ENCODE data around the gene ZEB1. TPM values are rescaled to one million over a fixed set of nuclear protein-coding genes. Genes with fewer than 3 reads are reported as not detected.
A peak's percentile ranks its signal among the peaks of the same experiment; 100 is the strongest.

The ZEB1 gene
- total and polyA plus RNA-seq, 10 of the 15 experiments (the other 5 are each of a cell fraction or from before 2014, with no cell fraction given) = 10.4 to 35.6 (median 24.5) TPM

- TF ChIP-seq E4F1 (IDR thresholded peaks at IDR 0.05; ENCODE audit: borderline replicate concordance, partially characterized antibody) (no peak), EP300 (IDR thresholded peaks at IDR 0.05; ENCODE audit: borderline replicate concordance in 1 of 2, control insufficient read depth in 1 of 2, low read depth in 2 of 2, low read length in 2 of 2) (peak; percentile 85 to 96), ZNF622 (IDR thresholded peaks at IDR 0.05) (no peak), GABPA (IDR thresholded peaks at IDR 0.05; ENCODE audit: low read depth) (no peak), LARP7 (IDR thresholded peaks at IDR 0.05) (peak; percentile 56), EZH2 (IDR thresholded peaks at IDR 0.05; ENCODE audit: borderline replicate concordance, control insufficient read depth, low read depth, low read length) (no peak), GATAD2B (conservative IDR thresholded peaks at IDR 0.05; ENCODE audit: low read depth) (peak; percentile 98), JUND (IDR thresholded peaks at IDR 0.05; ENCODE audit: low read depth, low read length) (peak; percentile 71; the same call in 1 of the 2 replicates), CHD2 (IDR thresholded peaks at IDR 0.05; ENCODE audit: borderline replicate concordance, low read depth, low read length) (peak; percentile 72; the same call in 1 of the 2 replicates), SMAD5 (IDR thresholded peaks at IDR 0.05; ENCODE audit: low read depth) (no peak; the same call in none of the 2 replicates), SMAD1 (IDR thresholded peaks at IDR 0.05; ENCODE audit: low read depth, partially characterized antibody) (no peak), SKIL (IDR thresholded peaks at IDR 0.05; ENCODE audit: low read depth, poor library complexity, severe bottlenecking) (no peak), NBN (IDR thresholded peaks at IDR 0.05) (0 out of 2 replicates have a peak, but pooled peaks have one; percentile 88), ZNF384 (IDR thresholded peaks at IDR 0.05; ENCODE audit: borderline replicate concordance, low read depth, low read length) (no peak), TBL1XR1 (IDR thresholded peaks at IDR 0.05; ENCODE audit: low read depth, low read length) (peak; percentile 60), CREB1 (IDR thresholded peaks at IDR 0.05; ENCODE audit: low read depth) (peak; percentile 65; the same call in 1 of the 2 replicates), MEF2A (IDR thresholded peaks at IDR 0.05; ENCODE audit: insufficient read depth, low read depth, low read length) (0 out of 2 replicates have a peak, but pooled peaks have one; percentile 33), KLF5 (IDR thresholded peaks at IDR 0.05; ENCODE audit: partially characterized antibody) (peak; percentile 46), PAX8 (IDR thresholded peaks at IDR 0.05) (no peak), SREBF2 (IDR thresholded peaks at IDR 0.05; ENCODE audit: low read length) (no peak), NFYB (IDR thresholded peaks at IDR 0.05; ENCODE audit: insufficient read depth, low read depth, low read length) (no peak), NFIC (IDR thresholded peaks at IDR 0.05; ENCODE audit: low read depth, low read length) (peak; percentile 84), SUZ12 (IDR thresholded peaks at IDR 0.05; ENCODE audit: unreplicated experiment) (no peak), FOS (IDR thresholded peaks at IDR 0.05; ENCODE audit: borderline replicate concordance, extremely low read depth, insufficient read length) (no peak), POLR2A (IDR thresholded peaks at IDR 0.05; ENCODE audit: low read depth, low read length) (peak; percentile 82), BACH1 (IDR thresholded peaks at IDR 0.05; ENCODE audit: borderline replicate concordance) (peak; percentile 84), DPF2 (IDR thresholded peaks at IDR 0.05) (peak; percentile 99), CHD4 (IDR thresholded peaks at IDR 0.05) (no peak), USF2 (IDR thresholded peaks at IDR 0.05; ENCODE audit: borderline replicate concordance, low read depth, low read length) (no peak)
These were observed 598 bp upstream of the ZEB1 start (continued) for GRCh38 chr10:31318382-31318853.
